WTC11 (cell line): Measurements from ENCODE around the gene GUF1.

Experiments used
- CREB1 ChIP-seq: sonication (generic); formaldehyde crosslinking; IDR thresholded peaks from 2 replicates; pipeline ENCODE4 v1.8.0; 2023; ENCODE audit warnings: mild to moderate bottlenecking, missing genetic modification reagents
- ELF4 ChIP-seq: sonication (generic); formaldehyde crosslinking; IDR thresholded peaks from 2 replicates; pipeline ENCODE4 v1.8.1; 2022; ENCODE audit warnings: low read depth, mild to moderate bottlenecking, moderate library complexity, missing genetic modification reagents
- GABPB1 ChIP-seq: sonication (generic); formaldehyde crosslinking; IDR thresholded peaks from 2 replicates; pipeline ENCODE4 v1.8.1; 2023; ENCODE audit warnings: mild to moderate bottlenecking, missing genetic modification reagents
- KAT7 ChIP-seq: sonication (generic); formaldehyde crosslinking; IDR thresholded peaks from 2 replicates; pipeline ENCODE4 v1.8.1; 2023; ENCODE audit warnings: missing genetic modification reagents, mild to moderate bottlenecking, borderline replicate concordance
- TF ChIP-seq, protein P1 (sequence below): fragments of 200-600 bp; IDR thresholded peaks from 2 replicates; pipeline ENCODE4 v1.8.0; 2022; ENCODE audit warnings: antibody characterized with exemption
- TF ChIP-seq, protein P2 (sequence below): sonication (generic); formaldehyde crosslinking; IDR thresholded peaks from 2 replicates; pipeline ENCODE4 v1.8.1; 2022; ENCODE audit warnings: low read depth, missing genetic modification reagents, borderline replicate concordance

DNA sequence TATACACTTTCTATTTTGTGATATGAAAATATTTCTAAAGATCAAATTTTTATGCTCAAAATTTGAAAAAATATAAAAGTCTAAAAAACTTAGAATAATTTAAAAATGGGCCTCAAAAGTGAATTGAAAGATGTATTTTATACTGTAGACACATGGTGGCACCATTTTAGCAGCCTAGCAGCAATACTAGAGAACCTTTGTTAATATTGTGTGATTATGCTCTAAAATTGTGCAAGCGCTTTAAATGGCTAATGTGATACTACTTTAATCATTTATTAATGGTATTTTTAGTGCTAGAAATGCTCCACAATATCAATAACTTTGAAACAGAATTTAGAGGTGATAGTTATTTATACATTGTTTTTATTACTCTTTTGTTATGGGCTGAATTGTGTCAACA, 3.7 kb upstream of the GUF1 start:
- TF ChIP-seq KAT7 (CRISPR knock-in tag): no peak
- no peak for TF ChIP-seq ELF4 (CRISPR knock-in tag)
- TF ChIP-seq, protein P1, sequence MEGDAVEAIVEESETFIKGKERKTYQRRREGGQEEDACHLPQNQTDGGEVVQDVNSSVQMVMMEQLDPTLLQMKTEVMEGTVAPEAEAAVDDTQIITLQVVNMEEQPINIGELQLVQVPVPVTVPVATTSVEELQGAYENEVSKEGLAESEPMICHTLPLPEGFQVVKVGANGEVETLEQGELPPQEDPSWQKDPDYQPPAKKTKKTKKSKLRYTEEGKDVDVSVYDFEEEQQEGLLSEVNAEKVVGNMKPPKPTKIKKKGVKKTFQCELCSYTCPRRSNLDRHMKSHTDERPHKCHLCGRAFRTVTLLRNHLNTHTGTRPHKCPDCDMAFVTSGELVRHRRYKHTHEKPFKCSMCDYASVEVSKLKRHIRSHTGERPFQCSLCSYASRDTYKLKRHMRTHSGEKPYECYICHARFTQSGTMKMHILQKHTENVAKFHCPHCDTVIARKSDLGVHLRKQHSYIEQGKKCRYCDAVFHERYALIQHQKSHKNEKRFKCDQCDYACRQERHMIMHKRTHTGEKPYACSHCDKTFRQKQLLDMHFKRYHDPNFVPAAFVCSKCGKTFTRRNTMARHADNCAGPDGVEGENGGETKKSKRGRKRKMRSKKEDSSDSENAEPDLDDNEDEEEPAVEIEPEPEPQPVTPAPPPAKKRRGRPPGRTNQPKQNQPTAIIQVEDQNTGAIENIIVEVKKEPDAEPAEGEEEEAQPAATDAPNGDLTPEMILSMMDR: no peak
- no peak for TF ChIP-seq CREB1 (CRISPR knock-in tag)
- TF ChIP-seq GABPB1 (CRISPR knock-in tag): no peak
- TF ChIP-seq, protein P2, sequence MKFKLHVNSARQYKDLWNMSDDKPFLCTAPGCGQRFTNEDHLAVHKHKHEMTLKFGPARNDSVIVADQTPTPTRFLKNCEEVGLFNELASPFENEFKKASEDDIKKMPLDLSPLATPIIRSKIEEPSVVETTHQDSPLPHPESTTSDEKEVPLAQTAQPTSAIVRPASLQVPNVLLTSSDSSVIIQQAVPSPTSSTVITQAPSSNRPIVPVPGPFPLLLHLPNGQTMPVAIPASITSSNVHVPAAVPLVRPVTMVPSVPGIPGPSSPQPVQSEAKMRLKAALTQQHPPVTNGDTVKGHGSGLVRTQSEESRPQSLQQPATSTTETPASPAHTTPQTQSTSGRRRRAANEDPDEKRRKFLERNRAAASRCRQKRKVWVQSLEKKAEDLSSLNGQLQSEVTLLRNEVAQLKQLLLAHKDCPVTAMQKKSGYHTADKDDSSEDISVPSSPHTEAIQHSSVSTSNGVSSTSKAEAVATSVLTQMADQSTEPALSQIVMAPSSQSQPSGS: no peak
